Mesodermal cell (in vitro differentiated cells): ENCODE results near the gene DUSP10.

Experiments
- H3K27ac ChIP-seq: 2 replicates; pipeline ENCODE4 v1.7.0; 2013; ENCODE audit warnings: mild to moderate bottlenecking, low read depth, low read length, moderate library complexity; ENCODE audit not compliant: severe bottlenecking
- H3K36me3 ChIP-seq: 2 replicates; pipeline ENCODE4 v1.7.1; 2013; ENCODE audit warnings: mild to moderate bottlenecking, low read length, moderate library complexity; ENCODE audit not compliant: control insufficient read depth, insufficient read depth
- H3K4me1 ChIP-seq: one replicate; pipeline ENCODE4 v1.7.1; 2013; ENCODE audit warnings: mild to moderate bottlenecking, low read length; ENCODE audit not compliant: insufficient read depth, control insufficient read depth, poor library complexity, severe bottlenecking
- H3K4me3 ChIP-seq: 2 replicates; pipeline ENCODE4 v1.7.0; 2013; ENCODE audit warnings: low read length, control low read depth, mild to moderate bottlenecking; ENCODE audit not compliant: insufficient read depth, poor library complexity, severe bottlenecking; ENCODE audit errors: extremely low read depth
- H3K9me3 ChIP-seq: 2 replicates; pipeline ENCODE4 v1.7.1; 2013; ENCODE audit warnings: mild to moderate bottlenecking, low read length, moderate library complexity; ENCODE audit not compliant: control insufficient read depth
- WGBS, 2 experiments: methylation state at CpG; one replicate each; pipeline ENCODE4 v1.1.5; 2013; ENCODE audit warnings: missing lambda C conversion rate in 2 of 2; ENCODE audit not compliant: insufficient coverage in 2 of 2; 5-methylcytosine and 5-hydroxymethylcytosine counted together

DUSP10 gene

DNA sequence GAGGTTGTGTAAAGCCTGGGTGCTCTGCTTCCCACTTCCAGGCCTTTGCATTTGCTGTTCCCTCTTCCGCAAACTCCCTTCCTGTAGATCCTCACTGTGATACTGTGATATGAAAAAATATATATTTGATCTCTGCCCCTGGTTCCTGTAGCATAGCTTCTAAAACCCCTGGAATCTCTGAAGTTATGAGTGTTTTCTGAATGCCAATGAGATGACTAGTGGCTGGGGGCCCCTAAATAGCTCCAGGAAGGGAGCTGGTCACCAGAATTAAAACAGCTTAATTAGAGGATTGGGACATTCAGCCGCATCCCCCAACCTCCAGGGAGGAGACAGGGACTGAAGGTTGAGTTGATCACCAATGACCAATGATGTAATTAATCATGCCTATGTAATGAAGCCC is 21.9 kb downstream of the DUSP10 start:
- WGBS, 2 experiments: 80 to 82% methylated on average over 1 to 2 of the region's 2 CpGs
- Histone ChIP-seq H3K9me3 (peaks cover 19% of the 10 kb centered on the region), H3K27ac (no peak overlapping the region), H3K36me3 (peaks cover 44% of the 10 kb centered on the region), H3K4me1 (peaks cover 47% of the 10 kb centered on the region), H3K4me3 (no peak overlapping the region)

DNA sequence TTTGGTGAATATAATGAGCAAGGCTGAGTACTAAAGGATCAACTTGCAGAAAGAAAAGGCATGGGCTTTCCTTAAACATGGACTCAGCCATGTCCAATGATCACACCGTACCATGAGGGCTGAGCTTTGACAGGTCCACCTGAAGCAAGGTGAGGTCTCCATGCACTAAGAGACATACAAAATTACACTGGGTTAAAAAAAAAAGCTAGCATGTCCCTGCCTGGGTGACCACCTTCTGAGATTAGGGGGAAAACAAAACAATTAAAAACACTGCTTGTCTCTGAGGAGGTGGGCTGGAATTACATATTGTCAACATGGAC is 22.7 kb downstream of the DUSP10 start:
- H3K9me3 ChIP-seq: peaks cover 13% of the 10 kb centered on the region
- H3K36me3 ChIP-seq: peaks cover 38% of the 10 kb centered on the region
- H3K4me1 ChIP-seq: peaks cover 55% of the 10 kb centered on the region
- H3K4me3 ChIP-seq: no peak overlapping the region
- H3K27ac ChIP-seq: peak overlapping the region; percentile 67
- 100% methylated on average over 1 of the region's 1 CpG for WGBS, 2 experiments

DNA sequence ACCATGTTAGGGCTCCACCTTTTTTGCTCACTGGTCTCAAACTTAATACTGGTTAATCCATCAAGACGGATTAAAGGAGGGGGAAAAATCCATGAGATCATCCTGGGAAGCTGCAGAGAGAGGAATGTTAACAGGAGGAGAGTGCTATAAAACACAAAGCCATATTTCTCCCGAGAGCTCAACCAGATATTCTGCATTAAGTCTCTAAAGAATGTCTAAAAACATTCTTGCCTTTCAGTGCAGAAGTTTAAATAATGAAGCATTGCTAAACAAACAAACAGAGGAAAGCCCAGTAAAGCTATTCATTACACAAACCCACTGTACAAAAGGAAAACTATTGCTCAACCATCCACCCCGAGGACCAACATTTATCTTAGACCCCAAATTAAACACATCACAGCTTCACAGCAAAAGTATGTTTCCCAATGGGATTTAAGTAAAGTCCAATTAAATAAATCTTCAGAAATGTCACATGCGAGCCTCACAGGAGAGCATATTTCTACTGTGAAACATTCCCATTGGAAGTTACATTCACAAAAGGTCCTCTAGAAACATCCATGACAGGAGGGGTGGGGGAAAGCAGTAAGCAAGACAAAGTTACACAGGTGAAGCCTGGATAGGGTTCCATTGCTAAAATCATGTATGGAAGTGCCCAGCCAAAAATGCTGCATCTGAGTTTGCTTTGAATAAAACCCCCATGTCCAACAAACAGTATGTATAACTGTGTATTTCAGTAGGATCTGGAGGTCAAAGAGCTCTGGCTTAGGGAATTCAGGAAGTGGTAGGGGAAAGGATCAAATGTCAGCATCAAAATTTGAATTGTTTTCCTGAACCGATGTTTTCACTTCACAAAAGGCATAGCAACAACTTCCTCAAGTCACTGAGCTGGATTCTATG is 23.3 kb downstream of the DUSP10 start:
- peaks cover 8% of the 10 kb centered on the region for H3K9me3 ChIP-seq
- H3K36me3 ChIP-seq: peaks cover 32% of the 10 kb centered on the region
- WGBS, 2 experiments: 76% methylated on average over 2 of the region's 5 CpGs; no CpG with 5 or more reads in 1 of the 2 experiments
- H3K4me1 ChIP-seq: peaks cover 56% of the 10 kb centered on the region
- peak overlapping the region; percentile 67 for H3K27ac ChIP-seq
- H3K4me3 ChIP-seq: no peak overlapping the region

DNA sequence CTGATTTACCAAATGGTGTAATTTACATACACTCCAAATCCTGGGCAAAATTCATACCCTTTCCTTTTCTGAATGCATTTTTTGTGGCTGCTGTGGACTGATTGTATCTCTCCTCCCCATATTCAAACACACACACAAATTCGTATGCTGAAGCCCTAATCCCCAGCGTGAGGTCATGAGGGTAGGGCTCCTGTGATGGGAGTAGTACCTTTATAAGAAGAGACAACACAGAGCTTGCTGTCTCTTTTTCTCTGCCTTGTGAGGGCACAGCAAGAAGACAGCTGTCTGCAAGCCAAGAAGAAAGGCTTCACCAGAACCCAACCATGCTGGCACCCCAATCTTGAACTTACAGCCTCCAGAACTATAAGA is 24.4 kb downstream of the DUSP10 start:
- Histone ChIP-seq H3K36me3 (peaks cover 21% of the 10 kb centered on the region), H3K4me1 (peaks cover 62% of the 10 kb centered on the region), H3K4me3 (no peak overlapping the region), H3K27ac (peak overlapping the region; percentile 43), H3K9me3 (no peaks in the 10 kb centered on the region)
- WGBS, 2 experiments: no CpG with 5 or more reads among the region's 2 CpGs

DNA sequence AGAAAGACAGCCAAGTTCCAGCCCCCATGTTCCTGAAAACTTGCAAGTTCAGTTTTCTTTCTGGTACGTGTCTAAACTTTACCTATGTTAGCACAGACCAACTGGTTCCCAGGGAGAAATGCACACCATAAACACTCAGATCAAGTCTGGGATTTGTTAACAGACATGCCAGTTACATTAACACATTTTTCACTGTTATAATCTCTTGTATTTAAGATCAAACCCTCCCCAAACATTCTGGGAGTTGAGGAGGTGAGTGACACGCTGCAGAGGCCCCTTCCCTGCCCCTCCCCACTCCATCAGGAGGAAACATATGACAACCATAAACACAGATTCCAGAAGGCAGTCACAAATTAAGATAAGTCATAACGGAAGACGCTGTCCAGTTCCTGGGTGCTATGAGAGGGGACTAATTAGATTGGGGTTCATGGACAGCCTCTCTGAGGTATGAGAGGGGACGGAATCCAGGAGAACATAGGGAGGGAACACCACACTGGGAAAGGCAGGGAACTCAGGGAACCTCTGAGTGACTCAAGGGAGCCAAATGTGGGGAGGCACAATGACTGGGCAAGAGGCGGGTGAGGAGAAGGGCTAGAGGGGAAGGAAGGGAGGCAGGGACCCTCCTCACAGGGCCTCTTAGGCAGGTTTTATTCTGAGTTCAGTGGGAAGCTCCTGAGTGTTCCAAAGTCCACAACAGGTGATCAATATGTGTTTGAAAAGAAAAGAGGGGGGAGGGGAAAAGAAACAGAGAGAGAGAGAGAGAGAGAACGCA is 25.0 kb downstream of the DUSP10 start:
- 76 to 90% methylated on average over 3 to 5 of the region's 7 CpGs for WGBS, 2 experiments
- Histone ChIP-seq H3K9me3 (no peaks in the 10 kb centered on the region), H3K4me3 (no peak overlapping the region), H3K36me3 (peaks cover 15% of the 10 kb centered on the region), H3K27ac (peak overlapping the region; percentile 43), H3K4me1 (peaks cover 68% of the 10 kb centered on the region)

DNA sequence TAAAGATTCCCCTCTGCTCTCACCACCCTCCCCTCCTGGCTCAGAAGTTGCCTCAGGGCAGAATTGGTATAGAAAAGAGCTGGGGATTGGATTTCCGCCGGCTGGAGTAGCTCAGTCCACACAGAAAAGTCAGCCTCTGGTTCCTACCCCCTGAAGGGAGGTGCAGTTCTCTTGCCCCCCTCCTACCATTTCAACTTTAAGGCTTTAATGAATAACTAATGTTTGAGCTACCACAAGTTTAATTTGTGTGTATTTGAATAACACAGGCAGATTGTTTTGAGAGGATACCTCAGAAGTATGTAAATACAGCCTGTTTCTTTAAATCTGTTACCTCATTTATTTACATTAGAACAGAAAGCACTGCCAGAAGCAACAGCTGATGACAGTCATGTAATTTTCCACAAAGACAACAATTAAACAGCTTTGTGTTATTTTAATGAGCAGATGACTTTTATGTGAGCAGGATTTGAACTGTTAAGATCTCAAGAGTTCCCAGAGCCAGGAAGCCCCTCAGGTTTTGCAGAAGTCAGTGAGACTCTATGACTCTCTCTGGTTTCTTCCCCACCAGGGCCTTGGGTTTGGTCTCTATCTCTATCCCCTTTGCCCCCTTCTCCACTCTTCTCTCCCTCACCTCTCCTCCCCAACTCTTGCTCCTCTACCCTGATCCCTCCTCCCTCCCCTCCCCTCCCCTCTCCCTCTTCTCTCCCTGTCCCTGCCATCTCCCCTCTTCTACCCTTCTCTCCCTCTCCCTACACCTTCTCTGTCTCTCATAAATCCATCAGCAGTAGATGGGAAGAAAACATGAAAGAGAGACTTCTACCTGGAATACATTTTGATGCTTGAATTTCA is 26.3 kb downstream of the DUSP10 start:
- no CpG with 5 or more reads among the region's 2 CpGs for WGBS, 2 experiments
- H3K9me3 ChIP-seq: no peaks in the 10 kb centered on the region
- peaks cover 81% of the 10 kb centered on the region for H3K4me1 ChIP-seq
- H3K4me3 ChIP-seq: no peak overlapping the region
- peak overlapping the region; percentile 50 for H3K27ac ChIP-seq
- H3K36me3 ChIP-seq: peaks cover 15% of the 10 kb centered on the region

DNA sequence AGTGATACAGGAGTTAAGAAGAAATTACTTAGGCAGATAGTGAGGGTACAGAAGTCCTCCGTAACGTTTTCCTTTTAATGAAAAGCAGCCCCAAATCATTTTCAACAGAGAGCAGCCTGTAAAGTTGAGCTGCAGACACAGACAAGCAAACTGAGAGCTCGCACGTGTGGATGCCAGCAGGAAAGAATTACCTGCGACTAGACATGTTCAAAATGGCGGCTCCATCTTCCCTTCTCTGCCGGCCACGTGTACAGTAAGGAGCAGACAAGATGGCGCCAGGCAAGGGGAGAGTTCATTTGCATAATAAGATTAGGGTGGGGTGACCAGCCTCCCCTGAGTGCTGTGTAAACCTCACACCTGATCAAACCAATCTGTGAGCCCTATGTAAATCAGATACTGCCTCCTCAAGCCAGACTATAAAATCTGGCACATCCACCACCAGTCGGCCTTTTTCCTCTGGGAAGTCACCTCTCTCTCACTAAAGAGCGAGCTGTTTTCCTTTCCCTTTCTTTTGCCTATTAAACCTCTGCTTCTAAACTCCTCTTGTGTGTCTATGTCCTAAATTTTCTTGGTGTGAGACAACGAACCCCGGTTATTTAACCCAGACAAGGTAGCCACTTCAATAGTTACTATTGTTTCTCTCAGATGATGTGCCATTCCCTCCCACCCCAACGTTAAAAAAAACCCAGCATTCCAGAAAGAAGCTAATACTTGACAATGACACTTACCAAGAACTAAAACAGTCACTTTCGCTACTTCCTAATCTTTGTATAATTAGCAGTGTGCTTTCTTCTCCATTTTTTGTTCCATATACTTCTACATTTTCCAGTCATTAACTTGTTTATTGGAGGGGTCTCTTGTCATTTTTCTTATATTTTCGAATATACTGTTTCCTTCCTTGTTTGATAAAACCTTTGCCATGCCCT is 27.4 kb downstream of the DUSP10 start:
- 76 to 84% methylated on average over 10 to 12 of the region's 16 CpGs for WGBS, 2 experiments

DNA sequence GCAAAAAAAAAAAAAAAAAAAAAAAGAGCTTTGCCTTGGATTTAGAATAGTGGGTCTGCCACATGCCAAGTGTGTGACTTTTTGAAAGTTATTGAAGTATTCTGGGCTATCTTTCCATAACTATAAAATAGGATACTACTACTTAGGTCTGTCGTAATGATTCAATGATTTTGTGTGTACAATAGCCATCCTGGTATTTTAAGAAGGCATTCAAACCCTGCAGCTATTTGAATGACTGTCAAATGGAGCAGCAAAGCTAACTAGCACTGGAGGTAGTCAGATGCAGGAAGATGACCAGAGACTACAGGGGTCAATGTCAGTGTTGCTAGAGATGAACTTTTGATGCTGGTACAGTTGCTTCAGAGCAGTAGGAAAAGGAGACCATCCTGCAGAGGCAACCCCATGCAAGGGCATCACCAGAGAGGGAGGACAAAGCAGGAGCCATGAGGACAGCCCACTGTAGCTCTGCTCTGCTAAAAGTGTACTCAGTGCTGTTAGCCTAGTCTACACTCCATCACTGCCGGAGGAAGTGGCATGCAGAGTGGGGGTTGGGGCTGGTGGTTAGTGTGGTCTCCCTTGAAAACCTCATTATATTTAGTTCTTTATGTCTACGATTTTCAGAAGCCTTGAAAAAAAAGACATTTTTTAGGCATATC is 29.0 kb downstream of the DUSP10 start:
- whole genome bisulfite sequencing, 2 experiments: 67% methylated on average over 1 of the region's 3 CpGs; no CpG with 5 or more reads in 1 of the 2 experiments
- Histone ChIP-seq H3K4me1 (peaks cover 81% of the 10 kb centered on the region), H3K9me3 (no peaks in the 10 kb centered on the region), H3K27ac (no peak overlapping the region), H3K36me3 (peaks cover 12% of the 10 kb centered on the region), H3K4me3 (no peak overlapping the region)

More for the DNA sequence above, 27.4 kb downstream of the DUSP10 start:
- no peak overlapping the region for H3K4me3 ChIP-seq
- peak overlapping the region; percentile 50 for H3K27ac ChIP-seq
- no peaks in the 10 kb centered on the region for H3K9me3 ChIP-seq
- peaks cover 82% of the 10 kb centered on the region for H3K4me1 ChIP-seq
- peaks cover 12% of the 10 kb centered on the region for H3K36me3 ChIP-seq

DNA sequence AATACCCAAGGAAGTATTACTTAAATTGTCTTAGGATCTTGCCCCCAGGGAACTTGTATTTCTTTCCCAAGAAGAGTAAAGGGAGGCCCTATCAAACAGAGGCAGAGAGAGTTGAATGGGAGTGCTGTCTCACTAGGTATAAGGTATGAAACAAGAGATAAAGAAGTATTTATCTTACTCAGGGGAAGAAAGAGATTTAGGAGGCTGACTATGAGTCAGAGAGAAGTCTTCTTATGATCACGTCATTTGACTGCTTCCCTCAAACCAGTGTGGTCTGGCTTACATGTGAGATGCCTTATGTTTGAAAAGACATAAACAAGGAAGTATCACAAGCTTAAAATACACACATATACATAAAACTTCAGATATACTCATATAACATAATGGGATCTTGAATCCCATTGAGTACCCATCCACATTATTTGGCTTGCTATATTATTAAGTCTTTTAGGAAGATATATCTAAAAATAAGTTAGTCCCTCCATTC is 29.6 kb downstream of the DUSP10 start:
- WGBS, 2 experiments: no CpG with 5 or more reads among the region's 1 CpG
- Histone ChIP-seq H3K36me3 (peaks cover 11% of the 10 kb centered on the region), H3K4me3 (no peak overlapping the region), H3K4me1 (peaks cover 79% of the 10 kb centered on the region), H3K9me3 (no peaks in the 10 kb centered on the region), H3K27ac (no peak overlapping the region)
